Esophagus muscularis mucosa (tissue), 3 donors: Measurements from ENCODE around the gene TUFT1.

Experiments used
- CTCF ChIP-seq, 3 experiments: fragments of 200-600 bp in 2 of 3; fragments of 450-650 bp in 1 of 3; sonication (generic) in 2 of 3; IDR thresholded peaks; one replicate each; pipeline ENCODE4 v1.5.1; 2017 to 2019; ENCODE audit warnings: antibody characterized with exemption in 3 of 3, mild to moderate bottlenecking in 2 of 3, moderate library complexity in 1 of 3
- EP300 ChIP-seq: sonication (generic); formaldehyde crosslinking; IDR thresholded peaks from one replicate; pipeline ENCODE4 v1.6.1; 2017; ENCODE audit warnings: antibody characterized with exemption

DNA sequence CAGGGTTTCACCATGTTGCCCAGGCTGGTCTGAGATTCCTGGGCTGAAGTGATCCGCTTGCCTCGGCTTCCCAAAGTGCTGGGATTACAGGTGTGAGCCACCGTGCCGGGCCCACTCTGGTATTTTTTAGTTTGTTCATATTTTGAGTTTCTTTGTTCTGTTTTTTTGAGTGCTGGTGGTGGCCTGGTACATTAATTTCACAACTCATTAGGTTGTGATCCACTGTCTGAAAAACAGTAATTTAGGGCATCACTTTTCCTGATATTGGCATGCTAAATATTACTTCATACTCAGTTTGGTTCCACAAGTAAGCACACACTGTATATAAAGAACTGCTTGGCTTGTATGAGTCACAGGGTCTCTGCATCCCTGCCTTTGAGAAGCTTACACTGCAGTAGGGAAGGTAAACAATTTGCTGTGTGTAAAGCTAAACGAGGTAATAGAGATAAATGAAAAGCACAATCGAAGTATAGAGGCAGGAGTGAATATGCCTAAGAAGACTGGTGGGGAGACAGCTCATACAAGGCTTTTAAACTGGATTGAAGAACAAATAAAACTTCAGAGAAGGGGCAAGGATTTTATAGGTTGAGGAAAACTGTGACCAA lies 79.5 kb downstream of the TUFT1 start:
- TF ChIP-seq CTCF (IDR thresholded peaks at IDR 0.05) (no peak), EP300 (no peak)
